T-helper 9 cell (primary cell): Measurements from ENCODE around the gene CTXND2.
"Not testable (repeated sequence)": the region's sequence is repeated elsewhere in the genome, so short reads cannot be mapped to it uniquely, and the experiment has no call there.

ENCODE experiments used
- DNase-seq: peaks from one replicate; pipeline ENCODE4 v3.0.0-alpha.2; 2020
- total RNA-seq, 2 donors: gene quantifications; one replicate each; lab custom pipeline; 2026; lab: John Stamatoyannopoulos, UW

Gene CTXND2
- total RNA-seq, result 0 reads per million in 2 donors

GRCh38 chr1:150887018-150887417 is at the start of gene CTXND2:
CTXND2 (plus strand) TSS chr1:150887136; CDS start chr1:150912315, 25,179 bp downstream.
- DNase-seq, result no peak

GRCh38 chr1:150840850-150841249 is 46.1 kb upstream of the CTXND2 start:
- not testable (repeated sequence) for DNase-seq

- no peak for DNase-seq
Observed at GRCh38 chr1:150841626-150842025, 45.3 kb upstream of the CTXND2 start.

- DNase-seq, result no peak
Observed at GRCh38 chr1:150842343-150842742, 44.6 kb upstream of the CTXND2 start.

- DNase-seq, result no peak
Observed at GRCh38 chr1:150842964-150843363, 44.0 kb upstream of the CTXND2 start.

- no peak for DNase-seq
Observed at GRCh38 chr1:150843474-150843873, 43.5 kb upstream of the CTXND2 start.

GRCh38 chr1:150846473-150847146 is 40.3 kb upstream of the CTXND2 start:
- DNase-seq, result no peak

- DNase-seq, result not testable (repeated sequence)
Observed at GRCh38 chr1:150850801-150851362, 36.1 kb upstream of the CTXND2 start.

- not testable (repeated sequence) for DNase-seq
Observed at GRCh38 chr1:150852734-150853133, 34.2 kb upstream of the CTXND2 start.

GRCh38 chr1:150863724-150864123 is 23.2 kb upstream of the CTXND2 start:
- no peak for DNase-seq

- DNase-seq, result not testable (repeated sequence)
Observed at GRCh38 chr1:150864200-150864599, 22.7 kb upstream of the CTXND2 start.

GRCh38 chr1:150869683-150870082 is 17.3 kb upstream of the CTXND2 start:
- DNase-seq, result no peak

GRCh38 chr1:150872572-150872971 is 14.4 kb upstream of the CTXND2 start:
- DNase-seq, result no peak

GRCh38 chr1:150873521-150873920 is 13.4 kb upstream of the CTXND2 start:
- DNase-seq, result no peak

GRCh38 chr1:150874455-150875196 is 12.3 kb upstream of the CTXND2 start:
- DNase-seq, result no peak

GRCh38 chr1:150875197-150876118 is 11.5 kb upstream of the CTXND2 start:
- no peak for DNase-seq

- no peak for DNase-seq
Observed at GRCh38 chr1:150876119-150876454, 10.8 kb upstream of the CTXND2 start.

GRCh38 chr1:150878931-150879330 is 8.0 kb upstream of the CTXND2 start:
- not testable (repeated sequence) for DNase-seq

- no peak for DNase-seq
Observed at GRCh38 chr1:150881331-150882070, 5.4 kb upstream of the CTXND2 start.

- DNase-seq, result not testable (repeated sequence)
Observed at GRCh38 chr1:150883121-150883520, 3.8 kb upstream of the CTXND2 start.

- DNase-seq, result no peak
Observed at GRCh38 chr1:150888727-150889126, 1.8 kb downstream of the CTXND2 start.

GRCh38 chr1:150890033-150890416 is 3.1 kb downstream of the CTXND2 start:
- DNase-seq, result no peak
